Mesendoderm (in vitro differentiated cells): ENCODE results near the gene XRRA1.
"Not testable (repeated sequence)": the region's sequence is repeated elsewhere in the genome, so short reads cannot be mapped to it uniquely, and the experiment has no call there.

Source experiments
- DNase-seq: peaks from one replicate; pipeline ENCODE4 v3.0.0; 2013
- H2AK5ac ChIP-seq: 2 replicates; pipeline ENCODE4 v1.6.1; 2013; ENCODE audit warnings: low read length, inconsistent platforms
- H2BK120ac ChIP-seq: 2 replicates; pipeline ENCODE4 v1.6.1; 2013; ENCODE audit warnings: low read depth, mild to moderate bottlenecking, low read length, moderate library complexity, mixed read lengths
- H2BK15ac ChIP-seq: replicated peaks from 2 replicates; pipeline ENCODE4 v1.6.1; 2013; ENCODE audit warnings: low read depth, mild to moderate bottlenecking, moderate library complexity
- H2BK5ac ChIP-seq: 2 replicates; pipeline ENCODE4 v1.6.1; 2013; ENCODE audit warnings: low read length, inconsistent platforms
- H3K18ac ChIP-seq: 2 replicates; pipeline ENCODE4 v1.6.1; 2013; ENCODE audit warnings: mild to moderate bottlenecking, low read length, mixed read lengths
- H3K23ac ChIP-seq: one replicate; pipeline ENCODE4 v1.6.1; 2013; ENCODE audit warnings: low read length
- H3K27ac ChIP-seq: 2 replicates; pipeline ENCODE4 v1.5.1; 2013; ENCODE audit warnings: low read depth, mild to moderate bottlenecking, inconsistent platforms, low read length, moderate library complexity
- H3K27me3 ChIP-seq: 2 replicates; pipeline ENCODE4 v1.6.1; 2013; ENCODE audit warnings: low read length, control low read depth, mild to moderate bottlenecking, inconsistent platforms; ENCODE audit not compliant: insufficient read depth, poor library complexity
- H3K36me3 ChIP-seq: 2 replicates; pipeline ENCODE4 v1.6.1; 2013; ENCODE audit warnings: low read length, inconsistent platforms; ENCODE audit not compliant: control insufficient read depth, insufficient read depth
- H3K4ac ChIP-seq: one replicate; pipeline ENCODE4 v1.6.1; 2013; ENCODE audit warnings: low read depth, mild to moderate bottlenecking, low read length, moderate library complexity
- H3K4me1 ChIP-seq: 2 replicates; pipeline ENCODE4 v1.6.1; 2013; ENCODE audit warnings: low read depth, low read length, inconsistent platforms; ENCODE audit not compliant: control insufficient read depth
- H3K4me2 ChIP-seq: 2 replicates; pipeline ENCODE4 v1.6.1; 2013; ENCODE audit warnings: low read length
- H3K4me3 ChIP-seq: 2 replicates; pipeline ENCODE4 v1.5.1; 2013; ENCODE audit warnings: mild to moderate bottlenecking, low read length
- H3K56ac ChIP-seq: one replicate; pipeline ENCODE4 v1.6.1; 2013; ENCODE audit warnings: low read length
- H3K79me1 ChIP-seq: 2 replicates; pipeline ENCODE4 v1.6.1; 2013; ENCODE audit warnings: low read length, inconsistent platforms
- H3K79me2 ChIP-seq: 2 replicates; pipeline ENCODE4 v1.6.1; 2013; ENCODE audit warnings: mild to moderate bottlenecking, low read length; ENCODE audit not compliant: control insufficient read depth, insufficient read depth
- H3K9ac ChIP-seq: 2 replicates; pipeline ENCODE4 v1.6.1; 2013; ENCODE audit warnings: low read length, inconsistent platforms
- H4K5ac ChIP-seq: one replicate; pipeline ENCODE4 v1.6.1; 2013; ENCODE audit warnings: low read length
- H4K8ac ChIP-seq: one replicate; pipeline ENCODE4 v1.6.1; 2013; ENCODE audit warnings: low read depth, mild to moderate bottlenecking, control low read depth, low read length, moderate library complexity
- WGBS: extraction: QIAGEN DNeasy Blood & Tissue Kit; methylation state at CpG from one replicate; pipeline ENCODE4 v1.1.7; 2013; ENCODE audit warnings: low lambda C conversion rate, missing lambda C conversion rate; ENCODE audit not compliant: insufficient coverage; ENCODE audit errors: extremely low coverage; 5-methylcytosine and 5-hydroxymethylcytosine counted together

XRRA1 gene

GRCh38 chr11:74971424-74971823, 22.5 kb upstream of the XRRA1 start:
- no peak overlapping the region for H4K5ac ChIP-seq
- WGBS: no CpG with 5 or more reads among the region's 6 CpGs
- H3K36me3 ChIP-seq: peaks cover 6% of the 10 kb centered on the region
- no peak overlapping the region for H2AK5ac ChIP-seq
- H2BK120ac ChIP-seq: no peak overlapping the region
- peaks cover 3% of the 10 kb centered on the region for H3K79me1 ChIP-seq
- no peak overlapping the region for H3K9ac ChIP-seq
- no peak overlapping the region for H2BK15ac ChIP-seq
- no peak overlapping the region for H4K8ac ChIP-seq
- H3K4me3 ChIP-seq: no peak overlapping the region
- no peaks in the 10 kb centered on the region for H3K79me2 ChIP-seq
- no peak for DNase-seq
- no peak overlapping the region for H3K56ac ChIP-seq
- no peak overlapping the region for H3K27ac ChIP-seq
- H3K4me2 ChIP-seq: no peak overlapping the region
- no peaks in the 10 kb centered on the region for H3K4me1 ChIP-seq
- H3K27me3 ChIP-seq: no peaks in the 10 kb centered on the region
- H3K4ac ChIP-seq: no peak overlapping the region
- no peak overlapping the region for H2BK5ac ChIP-seq
- H3K18ac ChIP-seq: no peak overlapping the region
- no peak overlapping the region for H3K23ac ChIP-seq

DNA sequence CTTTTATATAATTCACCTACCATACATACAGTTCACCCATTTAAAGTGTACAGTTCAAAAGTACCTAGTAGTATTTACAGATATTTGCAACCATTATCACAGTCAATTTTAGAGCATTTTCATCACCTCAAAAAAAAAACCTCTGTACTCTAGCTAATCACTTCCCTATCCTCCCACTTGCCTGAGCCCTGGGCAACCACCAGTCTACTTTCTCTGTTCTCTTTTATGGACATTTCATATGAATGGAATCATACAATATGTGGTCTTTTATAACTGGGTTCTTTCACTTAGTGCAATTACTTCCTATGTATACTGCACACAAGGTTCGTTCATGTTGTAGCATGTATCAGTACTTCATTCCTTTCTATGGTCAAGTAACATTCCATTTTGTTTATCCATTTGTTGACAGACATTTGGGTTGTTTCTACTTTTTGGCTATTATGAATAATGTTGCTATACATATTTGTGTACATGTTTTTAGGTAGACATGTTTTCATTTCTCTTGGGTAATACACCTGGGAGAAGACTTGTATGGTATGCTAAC, 22.0 kb upstream of the XRRA1 start:
- Histone ChIP-seq H3K27ac (no peak overlapping the region), H3K4me2 (no peak overlapping the region), H2BK120ac (no peak overlapping the region), H3K79me1 (peaks cover 5% of the 10 kb centered on the region), H3K27me3 (no peaks in the 10 kb centered on the region), H4K5ac (no peak overlapping the region), H2BK5ac (no peak overlapping the region), H3K56ac (no peak overlapping the region), H3K9ac (no peak overlapping the region), H3K23ac (no peak overlapping the region), H2AK5ac (no peak overlapping the region), H3K18ac (no peak overlapping the region), H3K4me3 (no peak overlapping the region), H4K8ac (no peak overlapping the region), H2BK15ac (no peak overlapping the region), H3K4me1 (no peaks in the 10 kb centered on the region), H3K36me3 (peaks cover 8% of the 10 kb centered on the region), H3K79me2 (no peaks in the 10 kb centered on the region), H3K4ac (no peak overlapping the region)
- WGBS: no CpG with 5 or more reads among the region's 1 CpG
- DNase-seq: no peak

DNA sequence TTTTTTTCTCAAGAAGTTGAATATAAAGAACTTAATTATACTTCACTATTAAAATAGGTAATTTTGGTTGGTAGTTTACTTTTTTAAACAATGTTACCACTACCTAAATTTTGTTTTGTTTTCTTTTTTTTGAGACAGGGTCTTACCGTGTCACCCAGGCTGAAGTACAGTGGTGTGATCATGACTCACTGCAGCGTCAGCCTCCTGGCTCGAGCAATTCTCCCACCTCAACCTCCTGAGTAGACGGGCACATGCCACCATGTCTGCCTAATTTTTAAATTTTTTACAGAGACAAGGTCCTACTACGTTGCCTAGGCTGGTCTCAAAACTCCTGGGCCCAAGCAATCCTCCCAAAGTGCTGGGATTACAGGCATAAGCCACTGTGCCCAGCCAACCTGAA, 17.8 kb upstream of the XRRA1 start:
- Histone ChIP-seq H3K79me1 (peaks cover 8% of the 10 kb centered on the region), H3K4me2 (no peak overlapping the region), H3K18ac (no peak overlapping the region), H3K36me3 (peaks cover 2% of the 10 kb centered on the region), H3K56ac (no peak overlapping the region), H3K27ac (no peak overlapping the region), H3K79me2 (peaks cover 9% of the 10 kb centered on the region), H2BK120ac (no peak overlapping the region), H2AK5ac (no peak overlapping the region), H4K5ac (no peak overlapping the region), H3K9ac (no peak overlapping the region), H3K4ac (no peak overlapping the region), H3K27me3 (no peaks in the 10 kb centered on the region), H4K8ac (peak overlapping the region; percentile 28), H2BK5ac (no peak overlapping the region), H3K23ac (no peak overlapping the region), H3K4me1 (no peaks in the 10 kb centered on the region), H2BK15ac (no peak overlapping the region), H3K4me3 (no peak overlapping the region)
- no CpG with 5 or more reads among the region's 5 CpGs for WGBS
- DNase-seq: no peak

GRCh38 chr11:74960128-74960527, 11.2 kb upstream of the XRRA1 start:
- not testable (repeated sequence) for H2AK5ac ChIP-seq, H2BK5ac ChIP-seq, H3K4me1 ChIP-seq, H4K5ac ChIP-seq, H3K4me2 ChIP-seq, H3K56ac ChIP-seq, DNase-seq, H3K23ac ChIP-seq, H3K9ac ChIP-seq, H2BK120ac ChIP-seq, H4K8ac ChIP-seq, H3K18ac ChIP-seq, H3K27me3 ChIP-seq, H2BK15ac ChIP-seq, H3K4me3 ChIP-seq, H3K4ac ChIP-seq, H3K36me3 ChIP-seq, H3K27ac ChIP-seq
- WGBS: no CpG with 5 or more reads among the region's 6 CpGs
- peaks cover 19% of the 10 kb centered on the region for H3K79me1 ChIP-seq
- peaks cover 43% of the 10 kb centered on the region for H3K79me2 ChIP-seq

DNA sequence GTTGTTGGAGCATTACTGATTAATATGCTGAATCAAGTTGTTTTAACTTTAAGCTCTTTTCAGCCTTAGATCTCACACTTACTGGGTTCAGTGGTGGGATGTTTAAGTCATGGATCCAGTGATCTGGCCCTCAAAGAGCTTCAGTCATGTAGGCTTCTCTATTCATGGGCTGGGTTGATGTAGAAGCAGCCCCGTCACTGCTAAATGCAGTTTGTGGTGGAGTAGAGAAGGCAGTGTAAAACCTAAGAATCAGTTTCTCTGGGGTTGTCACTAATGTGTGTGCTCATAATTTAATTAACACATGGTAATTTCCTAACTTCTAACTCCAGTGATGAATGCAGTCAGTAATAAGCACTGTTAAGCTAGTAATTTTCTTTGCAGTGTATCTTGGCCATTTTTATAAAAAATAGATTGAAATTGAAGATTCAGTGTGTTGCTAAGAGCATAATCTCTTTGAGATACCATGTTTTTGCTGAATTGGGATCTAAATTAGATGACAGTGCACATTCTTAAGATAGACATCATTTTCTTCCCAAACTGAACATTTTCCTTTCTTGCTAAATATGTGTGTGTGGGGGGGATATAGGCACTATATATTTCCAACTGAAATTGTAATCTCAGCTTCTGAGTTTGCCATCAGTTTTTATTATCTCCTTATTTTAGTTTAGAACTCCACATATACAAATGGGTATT, 9.2 kb upstream of the XRRA1 start:
- H3K56ac ChIP-seq: no peak overlapping the region
- H3K79me2 ChIP-seq: peaks cover 52% of the 10 kb centered on the region
- H3K4me2 ChIP-seq: no peak overlapping the region
- no peak overlapping the region for H4K8ac ChIP-seq
- H3K27ac ChIP-seq: no peak overlapping the region
- no peak overlapping the region for H3K4me3 ChIP-seq
- H2BK120ac ChIP-seq: no peak overlapping the region
- peaks cover 25% of the 10 kb centered on the region for H3K79me1 ChIP-seq
- no peak overlapping the region for H2AK5ac ChIP-seq
- no CpG with 5 or more reads among the region's 1 CpG for WGBS
- H3K27me3 ChIP-seq: no peaks in the 10 kb centered on the region
- H3K36me3 ChIP-seq: no peaks in the 10 kb centered on the region
- H3K4ac ChIP-seq: no peak overlapping the region
- H3K9ac ChIP-seq: no peak overlapping the region
- H2BK15ac ChIP-seq: no peak overlapping the region
- no peak for DNase-seq
- no peaks in the 10 kb centered on the region for H3K4me1 ChIP-seq
- H3K18ac ChIP-seq: no peak overlapping the region
- H4K5ac ChIP-seq: no peak overlapping the region
- no peak overlapping the region for H3K23ac ChIP-seq
- H2BK5ac ChIP-seq: no peak overlapping the region
